Measurements from ENCODE around the gene TREML2.

The TREML2 gene

GRCh38 chr6:41175084-41175483, 25.9 kb downstream of the TREML2 start:
- no peak for DNase-seq (ENCODE audit: low spot score)
- ChIA-PET CTCF (no interaction called here), POLR2A (ENCODE audit: low non-redundant PET) (no interaction called here)

DNA sequence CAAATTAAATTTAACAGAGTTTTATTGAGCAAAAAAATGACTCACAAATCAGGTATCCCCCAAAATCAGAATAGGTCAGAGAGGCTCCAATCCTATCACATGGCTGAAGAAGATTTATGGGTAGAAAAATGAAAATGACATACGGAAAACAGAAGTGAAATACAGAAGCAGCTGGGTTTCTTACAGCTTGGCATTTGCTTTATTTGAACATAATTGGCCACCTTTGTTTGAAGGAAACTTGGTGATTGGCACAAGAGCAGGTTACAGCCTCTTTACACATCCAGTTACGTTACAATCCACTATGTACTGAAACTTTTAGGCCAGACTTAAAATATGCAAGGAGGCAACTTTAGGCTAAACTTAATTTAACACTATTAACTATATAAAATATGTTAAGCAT, 26.3 kb downstream of the TREML2 start:
- POLR2A ChIA-PET (ENCODE audit: low non-redundant PET), result no interaction called here

More at GRCh38 chr6:41175084-41175483, 25.9 kb downstream of the TREML2 start:
- TF ChIP-seq, protein P1, sequence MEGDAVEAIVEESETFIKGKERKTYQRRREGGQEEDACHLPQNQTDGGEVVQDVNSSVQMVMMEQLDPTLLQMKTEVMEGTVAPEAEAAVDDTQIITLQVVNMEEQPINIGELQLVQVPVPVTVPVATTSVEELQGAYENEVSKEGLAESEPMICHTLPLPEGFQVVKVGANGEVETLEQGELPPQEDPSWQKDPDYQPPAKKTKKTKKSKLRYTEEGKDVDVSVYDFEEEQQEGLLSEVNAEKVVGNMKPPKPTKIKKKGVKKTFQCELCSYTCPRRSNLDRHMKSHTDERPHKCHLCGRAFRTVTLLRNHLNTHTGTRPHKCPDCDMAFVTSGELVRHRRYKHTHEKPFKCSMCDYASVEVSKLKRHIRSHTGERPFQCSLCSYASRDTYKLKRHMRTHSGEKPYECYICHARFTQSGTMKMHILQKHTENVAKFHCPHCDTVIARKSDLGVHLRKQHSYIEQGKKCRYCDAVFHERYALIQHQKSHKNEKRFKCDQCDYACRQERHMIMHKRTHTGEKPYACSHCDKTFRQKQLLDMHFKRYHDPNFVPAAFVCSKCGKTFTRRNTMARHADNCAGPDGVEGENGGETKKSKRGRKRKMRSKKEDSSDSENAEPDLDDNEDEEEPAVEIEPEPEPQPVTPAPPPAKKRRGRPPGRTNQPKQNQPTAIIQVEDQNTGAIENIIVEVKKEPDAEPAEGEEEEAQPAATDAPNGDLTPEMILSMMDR (conservative IDR thresholded peaks at IDR 0.05; ENCODE audit: low read depth), result no peak
- H3K27ac ChIP-seq, result no peak overlapping the region

GRCh38 chr6:41171908-41172307, 29.0 kb downstream of the TREML2 start:
- no peak overlapping the region for H3K27ac ChIP-seq

More for the DNA sequence above, 26.3 kb downstream of the TREML2 start:
- CTCF ChIA-PET, result no interaction called here
- no peak overlapping the region for H3K27ac ChIP-seq
- DNase-seq (ENCODE audit: low spot score), result no peak
- TF ChIP-seq, protein P1 (conservative IDR thresholded peaks at IDR 0.05; ENCODE audit: low read depth), result no peak

DNA sequence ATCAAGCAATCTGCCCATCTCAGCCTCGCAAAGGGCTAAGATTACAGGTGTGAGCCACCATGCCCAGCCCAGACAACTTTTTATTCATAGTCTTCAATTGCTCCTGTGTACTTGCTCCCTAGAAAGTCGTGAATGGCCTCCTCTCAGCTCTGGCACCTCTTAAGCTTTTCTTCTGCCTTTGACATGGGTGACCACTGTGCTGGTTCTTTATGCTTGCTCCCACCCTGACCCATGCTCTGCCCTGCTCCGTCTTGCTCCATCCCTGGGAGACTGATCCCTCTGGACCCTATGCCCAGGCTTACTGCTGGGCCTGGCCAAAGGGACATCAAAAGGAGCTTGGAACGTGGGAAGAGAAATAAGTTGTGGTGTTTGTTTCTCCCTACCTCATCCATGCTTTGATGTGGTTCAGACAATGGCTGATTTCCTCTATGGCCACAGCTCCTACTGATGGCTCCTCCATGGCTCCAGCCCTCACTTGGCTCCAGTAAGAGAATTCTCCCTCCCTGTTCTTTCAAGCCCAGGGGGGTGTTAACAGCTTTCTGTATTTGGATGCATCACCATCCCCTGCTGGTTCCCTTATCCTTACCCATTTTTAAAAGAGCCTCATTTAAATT, 30.3 kb downstream of the TREML2 start:
- ChIA-PET CTCF (interaction anchor here (0.5 to 0.6 kb wide), 2 partner anchors 12 to 246 kb away, joined by 3 read pairs; no protein-coding TSS in a partner anchor), POLR2A (ENCODE audit: low non-redundant PET) (no interaction called here)
- TF ChIP-seq, protein P1 (conservative IDR thresholded peaks at IDR 0.05; ENCODE audit: low read depth), result no peak
- H3K27ac ChIP-seq, result no peak overlapping the region
- DNase-seq (ENCODE audit: low spot score), result no peak

More at GRCh38 chr6:41171908-41172307, 29.0 kb downstream of the TREML2 start:
- TF ChIP-seq, protein P1 (conservative IDR thresholded peaks at IDR 0.05; ENCODE audit: low read depth), result no peak
- DNase-seq (ENCODE audit: low spot score), result no peak
- POLR2A ChIA-PET (ENCODE audit: low non-redundant PET), result no interaction called here
- CTCF ChIA-PET, result no interaction called here

DNA sequence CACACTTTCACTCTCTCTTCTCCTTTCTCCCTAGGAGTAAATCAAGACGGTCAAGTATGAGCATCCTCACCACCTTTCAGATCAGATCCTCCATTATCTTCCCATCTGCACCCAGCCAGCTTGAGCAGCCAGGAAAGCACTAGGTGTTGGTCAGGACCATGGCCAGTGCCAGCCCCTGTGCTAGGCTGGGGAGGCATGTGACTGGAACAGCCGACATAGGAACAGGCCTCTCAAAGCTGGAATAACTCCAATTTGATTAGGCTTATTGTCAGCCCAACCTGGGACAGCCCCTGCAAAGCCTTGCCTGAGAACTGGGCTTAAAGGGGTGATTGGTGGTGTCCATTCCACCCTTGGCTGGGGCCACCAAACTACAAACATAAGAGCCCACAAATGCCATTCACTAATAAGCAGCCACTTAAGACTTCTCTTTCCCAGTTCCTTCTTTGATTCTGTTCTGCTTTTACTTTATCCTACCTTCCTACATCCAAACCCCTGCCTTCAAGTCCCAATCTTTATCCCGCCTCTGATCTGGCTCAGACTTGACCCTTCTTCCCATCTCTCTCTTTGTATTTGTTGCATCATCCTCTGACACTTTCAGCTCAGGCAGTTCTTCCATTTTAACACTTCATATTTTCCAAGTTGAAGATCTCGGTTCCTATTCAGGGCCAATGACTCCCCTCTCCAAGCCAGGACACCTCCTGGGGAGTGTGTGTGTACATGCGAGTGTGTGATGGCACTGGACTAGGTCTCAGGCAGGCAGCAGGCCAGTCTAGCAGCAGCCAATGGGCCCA, 33.6 kb downstream of the TREML2 start:
- TF ChIP-seq, protein P1 (conservative IDR thresholded peaks at IDR 0.05; ENCODE audit: low read depth), result no peak
- no peak overlapping the region for H3K27ac ChIP-seq
- DNase-seq (ENCODE audit: low spot score), result peak; percentile 24
- POLR2A ChIA-PET (ENCODE audit: low non-redundant PET), result no interaction called here
- CTCF ChIA-PET, result interaction anchor here (0.5 kb wide), 1 partner anchor 151 kb away, joined by 4 read pairs; no protein-coding TSS in a partner anchor

DNA sequence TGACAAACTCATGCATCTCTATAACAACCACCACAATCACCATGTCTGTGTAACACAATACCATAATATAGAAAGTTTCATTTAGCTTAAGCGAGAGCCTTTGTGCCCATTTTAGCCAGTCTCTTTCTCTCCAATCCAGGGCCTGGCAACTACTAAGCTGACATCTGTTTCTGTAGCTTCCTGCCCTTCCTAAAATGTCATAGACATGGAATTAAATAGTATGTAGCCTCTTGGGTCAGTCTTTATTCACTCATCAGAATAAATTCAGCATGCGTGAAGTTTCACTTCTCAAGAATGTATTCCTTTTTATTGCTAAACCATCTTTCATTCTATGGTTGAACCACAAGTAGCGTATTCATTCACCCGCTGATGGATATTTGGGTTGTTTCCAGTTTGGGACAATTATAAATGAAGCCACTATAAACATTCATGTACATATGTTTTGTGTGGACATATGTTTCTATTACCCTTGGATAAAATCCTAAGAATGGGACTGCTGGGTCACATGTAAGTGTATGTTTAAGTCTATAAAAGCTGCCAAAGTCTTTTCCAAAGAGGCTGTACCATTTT, 36.3 kb downstream of the TREML2 start:
- ChIA-PET CTCF (interaction anchor here (0.6 kb wide), 1 partner anchor 519 kb away, joined by 3 read pairs; no protein-coding TSS in a partner anchor), POLR2A (ENCODE audit: low non-redundant PET) (no interaction called here)
- TF ChIP-seq, protein P1 (conservative IDR thresholded peaks at IDR 0.05; ENCODE audit: low read depth), result no peak
- no peak overlapping the region for H3K27ac ChIP-seq
- no peak for DNase-seq (ENCODE audit: low spot score)
